ENCODE data around the gene FBN2.

Gene FBN2

GRCh38 chr5:128572051-128572929 is 34.2 kb upstream of the FBN2 start:
- no peak for DNase-seq (ENCODE audit: low spot score)
- no peak for TF ChIP-seq CTCF (IDR thresholded peaks at IDR 0.05; ENCODE audit: borderline replicate concordance, control extremely low read depth, extremely low read depth, insufficient read depth, missing control alignments)
- in situ Hi-C loops (cut with MboI; ENCODE audit: low sequenced_read_pairs, unreplicated experiment) = no loop called here

- no peak for DNase-seq (ENCODE audit: low spot score)
- in situ Hi-C loops (cut with MboI; ENCODE audit: low sequenced_read_pairs, unreplicated experiment) = no loop called here
- no peak for TF ChIP-seq CTCF (IDR thresholded peaks at IDR 0.05; ENCODE audit: borderline replicate concordance, control extremely low read depth, extremely low read depth, insufficient read depth, missing control alignments)
Observed at GRCh38 chr5:128566178-128566577, 28.1 kb upstream of the FBN2 start.

- in situ Hi-C loops (cut with MboI; ENCODE audit: low sequenced_read_pairs, unreplicated experiment) = no loop called here
- TF ChIP-seq CTCF (IDR thresholded peaks at IDR 0.05; ENCODE audit: borderline replicate concordance, control extremely low read depth, extremely low read depth, insufficient read depth, missing control alignments) = no peak
- no peak for DNase-seq (ENCODE audit: low spot score)
Observed at GRCh38 chr5:128559300-128560297, 21.6 kb upstream of the FBN2 start.

GRCh38 chr5:128553747-128554146 is 15.7 kb upstream of the FBN2 start:
- no peak for TF ChIP-seq CTCF (IDR thresholded peaks at IDR 0.05; ENCODE audit: borderline replicate concordance, control extremely low read depth, extremely low read depth, insufficient read depth, missing control alignments)
- in situ Hi-C loops (cut with MboI; ENCODE audit: low sequenced_read_pairs, unreplicated experiment) = no loop called here
- DNase-seq (ENCODE audit: low spot score) = no peak

GRCh38 chr5:128551476-128551875 is 13.4 kb upstream of the FBN2 start:
- in situ Hi-C loops (cut with MboI; ENCODE audit: low sequenced_read_pairs, unreplicated experiment) = no loop called here
- TF ChIP-seq CTCF (IDR thresholded peaks at IDR 0.05; ENCODE audit: borderline replicate concordance, control extremely low read depth, extremely low read depth, insufficient read depth, missing control alignments) = no peak
- DNase-seq (ENCODE audit: low spot score) = no peak

- no peak for TF ChIP-seq CTCF (IDR thresholded peaks at IDR 0.05; ENCODE audit: borderline replicate concordance, control extremely low read depth, extremely low read depth, insufficient read depth, missing control alignments)
- DNase-seq (ENCODE audit: low spot score) = no peak
- in situ Hi-C loops (cut with MboI; ENCODE audit: low sequenced_read_pairs, unreplicated experiment) = no loop called here
Observed at GRCh38 chr5:128549496-128549895, 11.5 kb upstream of the FBN2 start.
